H9 (cell line): ENCODE results near the gene NSD1. TPM values are rescaled to one million over a fixed set of nuclear protein-coding genes. Genes with fewer than 3 reads are reported as not detected.

Experiments used
- DNase-seq: peaks from one replicate; pipeline ENCODE4 v3.0.0-alpha.2; 2017
- H2AFZ ChIP-seq: one replicate; pipeline ENCODE4 v1.6.1; 2013; ENCODE audit warnings: mild to moderate bottlenecking, low read length, control low read depth, moderate library complexity
- H2AK5ac ChIP-seq: 2 replicates; pipeline ENCODE4 v1.6.1; 2013; ENCODE audit warnings: low read length, control low read depth, mixed read lengths; ENCODE audit not compliant: insufficient read length
- H2BK120ac ChIP-seq: one replicate; pipeline ENCODE4 v1.6.1; 2013; ENCODE audit warnings: low read depth, mild to moderate bottlenecking, low read length, control low read depth, inconsistent platforms; ENCODE audit not compliant: poor library complexity, severe bottlenecking
- H2BK12ac ChIP-seq: 2 replicates; pipeline ENCODE4 v1.6.1; 2013; ENCODE audit warnings: low read length, control low read depth, mixed read lengths, low read depth; ENCODE audit not compliant: insufficient read length
- H2BK15ac ChIP-seq: 2 replicates; pipeline ENCODE4 v1.6.1; 2013; ENCODE audit warnings: low read depth, low read length, control low read depth
- H2BK20ac ChIP-seq: one replicate; pipeline ENCODE4 v1.6.1; 2013; ENCODE audit warnings: low read depth, mild to moderate bottlenecking, low read length, control low read depth, inconsistent platforms; ENCODE audit not compliant: poor library complexity, severe bottlenecking
- H2BK5ac ChIP-seq: 2 replicates; pipeline ENCODE4 v1.6.1; 2013; ENCODE audit warnings: low read length, control low read depth, mixed read lengths; ENCODE audit not compliant: insufficient read length
- H3K14ac ChIP-seq: 2 replicates; pipeline ENCODE4 v1.6.1; 2013; ENCODE audit warnings: low read length, control low read depth; ENCODE audit not compliant: insufficient read depth
- H3K18ac ChIP-seq: 2 replicates; pipeline ENCODE4 v1.6.1; 2013; ENCODE audit warnings: low read depth, mild to moderate bottlenecking, mixed read lengths, low read length, control low read depth; ENCODE audit not compliant: insufficient read length
- H3K23ac ChIP-seq: 2 replicates; pipeline ENCODE4 v1.6.1; 2013; ENCODE audit warnings: low read length, control low read depth, mixed read lengths, low read depth; ENCODE audit not compliant: insufficient read length
- H3K23me2 ChIP-seq: 2 replicates; pipeline ENCODE4 v1.6.1; 2013; ENCODE audit warnings: low read depth, mild to moderate bottlenecking, mixed read lengths, low read length, control low read depth; ENCODE audit not compliant: insufficient read length, poor library complexity, severe bottlenecking
- H3K27ac ChIP-seq: 2 replicates; pipeline ENCODE4 v1.5.1; 2013; ENCODE audit warnings: low read length, control low read depth, mixed read lengths, low read depth; ENCODE audit not compliant: insufficient read length
- H3K27me3 ChIP-seq: 2 replicates; pipeline ENCODE4 v1.6.1; 2013; ENCODE audit warnings: low read length, control low read depth, inconsistent platforms; ENCODE audit not compliant: insufficient read depth
- H3K4ac ChIP-seq: 2 replicates; pipeline ENCODE4 v1.6.1; 2013; ENCODE audit warnings: low read depth, mild to moderate bottlenecking, control low read depth, inconsistent platforms, low read length, moderate library complexity
- H3K4me1 ChIP-seq: 2 replicates; pipeline ENCODE4 v1.6.1; 2013; ENCODE audit warnings: low read length, control low read depth, inconsistent platforms; ENCODE audit not compliant: insufficient read depth
- H3K4me2 ChIP-seq: 2 replicates; pipeline ENCODE4 v1.6.1; 2013; ENCODE audit warnings: low read length, control low read depth, mixed read lengths; ENCODE audit not compliant: insufficient read length, insufficient read depth
- H3K56ac ChIP-seq: 2 replicates; pipeline ENCODE4 v1.6.1; 2013; ENCODE audit warnings: low read depth, mild to moderate bottlenecking, mixed read lengths, low read length, control low read depth; ENCODE audit not compliant: insufficient read length
- H3K79me1 ChIP-seq: 2 replicates; pipeline ENCODE4 v1.6.1; 2013; ENCODE audit warnings: low read depth, mild to moderate bottlenecking, moderate library complexity, low read length, control low read depth, inconsistent platforms; ENCODE audit not compliant: insufficient read depth, poor library complexity, severe bottlenecking
- H3K79me2 ChIP-seq: 2 replicates; pipeline ENCODE4 v1.6.1; 2013; ENCODE audit warnings: low read length, control low read depth, inconsistent platforms; ENCODE audit not compliant: insufficient read depth
- H3K9ac ChIP-seq: 2 replicates; pipeline ENCODE4 v1.6.1; 2013; ENCODE audit warnings: low read length, control low read depth, mixed read lengths; ENCODE audit not compliant: insufficient read length; ENCODE audit errors: extremely low read depth
- H3K9me3 ChIP-seq: one replicate; pipeline ENCODE4 v1.6.1; 2013; ENCODE audit warnings: low read depth, low read length, inconsistent platforms; ENCODE audit not compliant: control insufficient read depth
- H3T11ph ChIP-seq: one replicate; pipeline ENCODE4 v1.6.1; 2013; ENCODE audit warnings: mild to moderate bottlenecking, low read length, control low read depth, inconsistent platforms
- H4K20me1 ChIP-seq: one replicate; pipeline ENCODE4 v1.6.1; 2013; ENCODE audit not compliant: control insufficient read depth, insufficient read length, insufficient read depth
- H4K5ac ChIP-seq: 2 replicates; pipeline ENCODE4 v1.6.1; 2013; ENCODE audit warnings: low read depth, mild to moderate bottlenecking, mixed read lengths, low read length, control low read depth; ENCODE audit not compliant: insufficient read length
- H4K8ac ChIP-seq: replicated peaks from 2 replicates; pipeline ENCODE4 v1.6.1; 2013; ENCODE audit warnings: low read length, control low read depth, mixed read lengths, low read depth; ENCODE audit not compliant: insufficient read length
- H4K91ac ChIP-seq: 2 replicates; pipeline ENCODE4 v1.6.1; 2013; ENCODE audit warnings: low read depth, mild to moderate bottlenecking, moderate library complexity, mixed read lengths, low read length, control low read depth; ENCODE audit not compliant: insufficient read length
- H3K27ac Mint-ChIP-seq, 3 experiments: 2 replicates in 2 of 3; 3 replicates in 1 of 3; pipeline ENCODE4 v1.8.0; 2020 to 2021; ENCODE audit warnings: mixed read lengths in 3 of 3, mild to moderate bottlenecking in 1 of 3, moderate library complexity in 1 of 3
- H3K27me3 Mint-ChIP-seq: 2 replicates; pipeline ENCODE4 v1.8.0; 2021; ENCODE audit warnings: low read depth, mild to moderate bottlenecking, moderate library complexity, mixed read lengths
- H3K36me3 Mint-ChIP-seq, 3 experiments: 2 replicates in 2 of 3; 3 replicates in 1 of 3; pipeline ENCODE4 v1.8.0; 2020 to 2021; ENCODE audit warnings: low read depth in 3 of 3, mixed read lengths in 3 of 3; ENCODE audit not compliant: insufficient read depth in 1 of 3
- H3K4me1 Mint-ChIP-seq, 2 experiments: 2 replicates each; pipeline ENCODE4 v1.8.0; 2020; ENCODE audit warnings: mixed read lengths in 2 of 2
- H3K4me3 Mint-ChIP-seq, 2 experiments: 2 replicates in 1 of 2; 3 replicates in 1 of 2; pipeline ENCODE4 v1.8.0; 2020 to 2021; ENCODE audit warnings: mild to moderate bottlenecking in 2 of 2, mixed read lengths in 2 of 2, moderate library complexity in 1 of 2
- H3K9me3 Mint-ChIP-seq, 2 experiments: 2 replicates in 1 of 2; 3 replicates in 1 of 2; pipeline ENCODE4 v1.8.0; 2020; ENCODE audit warnings: mild to moderate bottlenecking in 2 of 2, mixed read lengths in 2 of 2, moderate library complexity in 1 of 2
- CTCF ChIP-seq: fragments of 200-600 bp; sonication (generic); conservative IDR thresholded peaks from 3 replicates; pipeline ENCODE4 v1.8.0; 2021; ENCODE audit warnings: antibody characterized with exemption, mild to moderate bottlenecking
- WGBS: extraction: QIAGEN DNeasy Blood & Tissue Kit; methylation state at CpG from one replicate; pipeline ENCODE4 v1.1.7; 2013; ENCODE audit warnings: missing lambda C conversion rate, low lambda C conversion rate, mixed read lengths; ENCODE audit not compliant: insufficient read length; ENCODE audit errors: extremely low coverage; 5-methylcytosine and 5-hydroxymethylcytosine counted together
- total RNA-seq: library from RNA; stranded (reverse); gene quantifications from 2 replicates; pipeline ENCODE4 v1.2.1, GENCODE V29; 2021

The NSD1 gene
- total RNA-seq, 1 experiment from 2014 or later: 213 TPM

GRCh38 chr5:177154003-177154643, 20.6 kb downstream of the NSD1 start:
- H3K18ac ChIP-seq: no peak overlapping the region
- no peaks in the 10 kb centered on the region for H3K27me3 Mint-ChIP-seq
- DNase-seq: no peak

More at GRCh38 chr5:177154003-177154643, 20.6 kb downstream of the NSD1 start:
- Histone ChIP-seq H3K9me3 (no peaks in the 10 kb centered on the region), H2BK15ac (no peak overlapping the region), H2BK12ac (no peak overlapping the region), H2BK5ac (no peak overlapping the region), H3K23ac (no peak overlapping the region), H3K14ac (no peak overlapping the region), H3T11ph (no peak overlapping the region), H3K27ac (no peak overlapping the region), H2AK5ac (no peak overlapping the region), H2BK120ac (no peak overlapping the region), H4K8ac (no peak overlapping the region), H3K4ac (no peak overlapping the region), H3K56ac (no peak overlapping the region), H4K5ac (no peak overlapping the region), H2BK20ac (no peak overlapping the region), H3K23me2 (no peaks in the 10 kb centered on the region), H3K4me1 (no peaks in the 10 kb centered on the region), H3K79me2 (peaks cover 24% of the 10 kb centered on the region; the same call in 1 of the 2 replicates), H2AFZ (no peak overlapping the region), H3K27me3 (no peaks in the 10 kb centered on the region), H3K9ac (no peak overlapping the region), H3K79me1 (peaks cover 11% of the 10 kb centered on the region), H4K91ac (no peak overlapping the region), H3K4me2 (no peak overlapping the region), H4K20me1 (no peaks in the 10 kb centered on the region)
- Mint-ChIP-seq H3K4me1 (peaks cover 4 to 9% of the 10 kb centered on the region in 2 experiments), H3K4me3 (no peak overlapping the region), H3K36me3 (peaks cover 9 to 34% (median 33%) of the 10 kb centered on the region in 3 experiments; a peak in 6 of 7 replicates), H3K27ac (peak overlapping the region; percentile 78 to 95 (median 89); a peak in 5 of 7 replicates), H3K9me3 (no peaks in the 10 kb centered on the region)
- WGBS: no CpG with 5 or more reads among the region's 6 CpGs
- TF ChIP-seq CTCF: no peak
